H54 (cell line): ENCODE results near the gene ERF.
"Not testable (repeated sequence)": the region's sequence is repeated elsewhere in the genome, so short reads cannot be mapped to it uniquely, and the experiment has no call there.

Experiments used
- DNase-seq: peaks from one replicate; pipeline ENCODE4 v3.0.0; 2011; ENCODE audit warnings: low spot score, mixed read lengths; ENCODE audit not compliant: insufficient read length
- FAIRE-seq: peaks from 3 replicates; lab custom pipeline; 2011; peaks lifted over from hg19 to GRCh38; lab: Jason Lieb, UNC
- POLR2A ChIP-seq: IDR thresholded peaks from 2 replicates; pipeline ENCODE4 v1.6.1; 2011; ENCODE audit warnings: low read depth, mild to moderate bottlenecking, low read length

The ERF gene

GRCh38 chr19:42267644-42268141 is 12.8 kb upstream of the ERF start:
- DNase-seq (no peak), FAIRE-seq (no peak)
- TF ChIP-seq POLR2A: no peak

- FAIRE-seq, DNase-seq: not testable (repeated sequence)
Measured at GRCh38 chr19:42266928-42267603, 12.1 kb upstream of the ERF start.

GRCh38 chr19:42266105-42266504 is 11.2 kb upstream of the ERF start:
- not testable (repeated sequence) for DNase-seq, FAIRE-seq

GRCh38 chr19:42261763-42262162 is 6.8 kb upstream of the ERF start:
- no peak for TF ChIP-seq POLR2A
- DNase-seq (no peak), FAIRE-seq (no peak)

- DNase-seq, FAIRE-seq: not testable (repeated sequence)
Measured at GRCh38 chr19:42257842-42258241, 2.9 kb upstream of the ERF start.

- no peak for TF ChIP-seq POLR2A
- no peak for DNase-seq
- FAIRE-seq: no peak
Measured at GRCh38 chr19:42255766-42256745, 1.1 kb upstream of the ERF start.

GRCh38 chr19:42254089-42254849 is 659 bp downstream of the ERF start:
- FAIRE-seq: no peak
- no peak for TF ChIP-seq POLR2A
- no peak for DNase-seq

- no peak for FAIRE-seq
- no peak for DNase-seq
- TF ChIP-seq POLR2A: no peak; the same call in none of the 2 replicates
Measured at GRCh38 chr19:42253245-42254088, 1.5 kb downstream of the ERF start.

GRCh38 chr19:42252365-42253244 is 2.3 kb downstream of the ERF start:
- DNase-seq: no peak
- TF ChIP-seq POLR2A: no peak
- FAIRE-seq: no peak

- FAIRE-seq: no peak
- DNase-seq: no peak
- TF ChIP-seq POLR2A: no peak
Measured at GRCh38 chr19:42251572-42252358, 3.2 kb downstream of the ERF start.
